ENCODE measurements around the gene LMF1.
"Not testable (repeated sequence)": the region's sequence is repeated elsewhere in the genome, so short reads cannot be mapped to it uniquely, and the experiment has no call there.

The LMF1 gene

GRCh38 chr16:887846-888245 lies 82.9 kb downstream of the LMF1 start:
- DNase-seq (ENCODE audit: extremely low read depth, low read depth): no peak
- no peak for TF ChIP-seq CTCF (IDR thresholded peaks at IDR 0.05; ENCODE audit: low read depth, low read length)

- DNase-seq (ENCODE audit: extremely low read depth, low read depth): no peak
- no peak for TF ChIP-seq CTCF (IDR thresholded peaks at IDR 0.05; ENCODE audit: low read depth, low read length)
Observed at GRCh38 chr16:886802-887731, 83.7 kb downstream of the LMF1 start.

- no peak for TF ChIP-seq CTCF (IDR thresholded peaks at IDR 0.05; ENCODE audit: low read depth, low read length)
- no peak for DNase-seq (ENCODE audit: extremely low read depth, low read depth)
Observed at GRCh38 chr16:886084-886543, 84.7 kb downstream of the LMF1 start.

- TF ChIP-seq CTCF (IDR thresholded peaks at IDR 0.05; ENCODE audit: low read depth, low read length): no peak
Observed at GRCh38 chr16:885391-885790, 85.4 kb downstream of the LMF1 start.

GRCh38 chr16:884232-884631 lies 86.6 kb downstream of the LMF1 start:
- TF ChIP-seq CTCF (IDR thresholded peaks at IDR 0.05; ENCODE audit: low read depth, low read length): no peak

More at GRCh38 chr16:885391-885790, 85.4 kb downstream of the LMF1 start:
- DNase-seq (ENCODE audit: extremely low read depth, low read depth): no peak

GRCh38 chr16:883781-884180 lies 87.0 kb downstream of the LMF1 start:
- no peak for TF ChIP-seq CTCF (IDR thresholded peaks at IDR 0.05; ENCODE audit: low read depth, low read length)
- DNase-seq (ENCODE audit: extremely low read depth, low read depth): no peak

More at GRCh38 chr16:884232-884631, 86.6 kb downstream of the LMF1 start:
- no peak for DNase-seq (ENCODE audit: extremely low read depth, low read depth)

GRCh38 chr16:883340-883739 lies 87.4 kb downstream of the LMF1 start:
- no peak for DNase-seq (ENCODE audit: extremely low read depth, low read depth)
- no peak for TF ChIP-seq CTCF (IDR thresholded peaks at IDR 0.05; ENCODE audit: low read depth, low read length)

GRCh38 chr16:882671-883070 lies 88.1 kb downstream of the LMF1 start:
- not testable (repeated sequence) for DNase-seq (ENCODE audit: extremely low read depth, low read depth)
